ENCODE measurements around the gene IL7R.

The IL7R gene

GRCh38 chr5:35823347-35824098 lies 33.2 kb upstream of the IL7R start:
- DNase-seq (ENCODE audit: extremely low spot score), result no peak
- ChIA-PET CTCF (interaction anchor here (1.0 to 3.9 kb wide), 8 partner anchors 11 to 108 kb away, joined by 3 to 12 read pairs (median 6); no protein-coding TSS in a partner anchor), POLR2A (no interaction called here)
- TF ChIP-seq CTCF (IDR thresholded peaks at IDR 0.05; ENCODE audit: control extremely low read depth, extremely low read depth, low read depth, missing control alignments), result no peak

- POLR2A ChIA-PET, result no interaction called here
- TF ChIP-seq CTCF (IDR thresholded peaks at IDR 0.05; ENCODE audit: control extremely low read depth, extremely low read depth, low read depth, missing control alignments), result no peak
- CTCF ChIA-PET, result interaction anchor here (1.0 kb wide), 1 partner anchor 100 kb away, joined by 4 read pairs; no protein-coding TSS in a partner anchor
- DNase-seq (ENCODE audit: extremely low spot score), result no peak
Observed at GRCh38 chr5:35826056-35826455, 30.6 kb upstream of the IL7R start.

GRCh38 chr5:35826554-35826953 lies 30.1 kb upstream of the IL7R start:
- ChIA-PET CTCF (interaction anchor here (1.1 to 1.4 kb wide), 2 partner anchors 49 to 100 kb away, joined by 4 to 5 read pairs; no protein-coding TSS in a partner anchor), POLR2A (no interaction called here)
- no peak for TF ChIP-seq CTCF (IDR thresholded peaks at IDR 0.05; ENCODE audit: control extremely low read depth, extremely low read depth, low read depth, missing control alignments)
- DNase-seq (ENCODE audit: extremely low spot score), result no peak

GRCh38 chr5:35828082-35828598 lies 28.6 kb upstream of the IL7R start:
- CTCF ChIA-PET, result no interaction called here
- no peak for DNase-seq (ENCODE audit: extremely low spot score)
- TF ChIP-seq CTCF (IDR thresholded peaks at IDR 0.05; ENCODE audit: control extremely low read depth, extremely low read depth, low read depth, missing control alignments), result no peak
- POLR2A ChIA-PET, result no interaction called here

GRCh38 chr5:35830587-35830986 lies 26.1 kb upstream of the IL7R start:
- CTCF ChIA-PET, result interaction anchor here (2.1 kb wide), 1 partner anchor 10 kb away, joined by 7 read pairs; no protein-coding TSS in a partner anchor

GRCh38 chr5:35832762-35833161 lies 23.9 kb upstream of the IL7R start:
- DNase-seq (ENCODE audit: extremely low spot score), result no peak
- CTCF ChIA-PET, result interaction anchor here (0.7 to 1.5 kb wide), 3 partner anchors 11 to 92 kb away, joined by 3 to 6 read pairs (median 3); no protein-coding TSS in a partner anchor
- no peak for TF ChIP-seq CTCF (IDR thresholded peaks at IDR 0.05; ENCODE audit: control extremely low read depth, extremely low read depth, low read depth, missing control alignments)
- POLR2A ChIA-PET, result no interaction called here

More at GRCh38 chr5:35830587-35830986, 26.1 kb upstream of the IL7R start:
- no peak for DNase-seq (ENCODE audit: extremely low spot score)
- no peak for TF ChIP-seq CTCF (IDR thresholded peaks at IDR 0.05; ENCODE audit: control extremely low read depth, extremely low read depth, low read depth, missing control alignments)
- POLR2A ChIA-PET, result no interaction called here
